Measurements from ENCODE around the gene RASSF3. TPM values are rescaled to one million over a fixed set of nuclear protein-coding genes. Genes with fewer than 3 reads are reported as not detected.
A peak's percentile ranks its signal among the peaks of the same experiment; 100 is the strongest.

Gene RASSF3
- total RNA-seq, 1 experiment from 2014 or later: 13.4 TPM

GRCh38 chr12:64685605-64686004, 75.3 kb downstream of the RASSF3 start:
- peaks cover 9% of the 10 kb centered on the region for H3K4me1 ChIP-seq (ENCODE audit: insufficient read depth, low read length)
- H3K36me3 ChIP-seq (ENCODE audit: low read depth, low read length): no peaks in the 10 kb centered on the region
- ATAC-seq: no peak
- no peak overlapping the region for H3K27ac ChIP-seq (ENCODE audit: low read length)
- CTCF ChIA-PET: no interaction called here
- H3K79me2 ChIP-seq (ENCODE audit: low read length): peaks cover 27% of the 10 kb centered on the region
- no peak overlapping the region for H3K4me3 ChIP-seq (ENCODE audit: low read length)
- H4K20me1 ChIP-seq (ENCODE audit: low read length): no peaks in the 10 kb centered on the region
- H3K9me2 ChIP-seq (replicated peaks; ENCODE audit: low read length): no peaks in the 10 kb centered on the region
- no peaks in the 10 kb centered on the region for H3F3A ChIP-seq (ENCODE audit: low read length, unreplicated experiment)
- intact Hi-C loops (cut with micrococcal nuclease): no loop called here
- BruUV-seq (replicated peaks): no TSS peak
- POLR2A ChIA-PET (ENCODE audit: unreplicated experiment): no interaction called here
- H3K9me3 ChIP-seq (ENCODE audit: low read length): no peaks in the 10 kb centered on the region
- no peak overlapping the region for H3K4me2 ChIP-seq (ENCODE audit: low read length)
- H2AFZ ChIP-seq (ENCODE audit: low read length): no peak overlapping the region
- no peaks in the 10 kb centered on the region for H3K27me3 ChIP-seq (ENCODE audit: low read length)
- TF ChIP-seq EZH2 (IDR thresholded peaks at IDR 0.05; ENCODE audit: low read length, unreplicated experiment) (no peak), CTCF (conservative IDR thresholded peaks at IDR 0.05; ENCODE audit: low read depth, low read length) (no peak), EZH2phosphoT487 (IDR thresholded peaks at IDR 0.05; ENCODE audit: borderline replicate concordance, low read length) (no peak)
- no peak for DNase-seq
- H3K9ac ChIP-seq (ENCODE audit: low read length): no peak overlapping the region

DNA sequence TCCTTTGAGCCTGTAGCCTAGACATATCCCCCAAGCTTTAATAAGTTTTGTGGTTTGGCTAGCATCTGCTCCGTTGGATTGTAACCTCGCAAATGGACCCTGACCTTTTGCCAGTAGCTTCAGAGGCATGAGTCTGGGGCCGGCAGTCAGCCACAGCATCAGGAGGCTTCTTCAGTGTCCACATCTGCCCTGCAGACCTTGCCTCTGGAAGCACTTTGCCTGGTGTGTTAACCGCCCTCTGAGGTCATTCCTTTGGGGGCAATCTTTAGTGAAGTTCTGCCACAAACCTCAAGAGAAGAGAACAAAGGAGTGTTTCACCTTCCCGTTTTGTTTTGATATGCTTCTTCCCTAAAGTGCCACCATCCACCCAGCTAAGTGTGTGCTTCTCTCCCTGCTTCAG, 77.5 kb downstream of the RASSF3 start:
- Histone ChIP-seq H3K27ac (ENCODE audit: low read length) (no peak overlapping the region), H3K79me2 (ENCODE audit: low read length) (peaks cover 10% of the 10 kb centered on the region)
- 0 out of 2 replicates have a peak, but pooled peaks have one; percentile 22 for ATAC-seq

More for the DNA sequence above, 77.5 kb downstream of the RASSF3 start:
- no peaks in the 10 kb centered on the region for H3K27me3 ChIP-seq (ENCODE audit: low read length)
- no peaks in the 10 kb centered on the region for H3F3A ChIP-seq (ENCODE audit: low read length, unreplicated experiment)
- BruUV-seq (replicated peaks): no TSS peak
- no peaks in the 10 kb centered on the region for H3K4me1 ChIP-seq (ENCODE audit: insufficient read depth, low read length)
- no peak overlapping the region for H2AFZ ChIP-seq (ENCODE audit: low read length)
- no peaks in the 10 kb centered on the region for H3K9me3 ChIP-seq (ENCODE audit: low read length)
- H3K36me3 ChIP-seq (ENCODE audit: low read depth, low read length): 0 out of 2 replicates have a peak, but pooled peaks cover 5% of the 10 kb centered on the region
- no peak for DNase-seq
- CTCF ChIA-PET: no interaction called here
- intact Hi-C loops (cut with micrococcal nuclease): no loop called here
- H3K4me3 ChIP-seq (ENCODE audit: low read length): no peak overlapping the region
- no peak overlapping the region for H3K4me2 ChIP-seq (ENCODE audit: low read length)
- no peaks in the 10 kb centered on the region for H3K9me2 ChIP-seq (replicated peaks; ENCODE audit: low read length)
- H4K20me1 ChIP-seq (ENCODE audit: low read length): no peaks in the 10 kb centered on the region
- POLR2A ChIA-PET (ENCODE audit: unreplicated experiment): no interaction called here
- TF ChIP-seq EZH2 (IDR thresholded peaks at IDR 0.05; ENCODE audit: low read length, unreplicated experiment) (no peak), CTCF (conservative IDR thresholded peaks at IDR 0.05; ENCODE audit: low read depth, low read length) (no peak), EZH2phosphoT487 (IDR thresholded peaks at IDR 0.05; ENCODE audit: borderline replicate concordance, low read length) (no peak)
- no peak overlapping the region for H3K9ac ChIP-seq (ENCODE audit: low read length)
